Fibroblast of skin of scalp (primary cell): ENCODE measurements around the gene DLG2.

Source experiments
- DNase-seq: peaks from one replicate; pipeline ENCODE4 v3.0.0-alpha.2; 2013

The DLG2 gene

DNA sequence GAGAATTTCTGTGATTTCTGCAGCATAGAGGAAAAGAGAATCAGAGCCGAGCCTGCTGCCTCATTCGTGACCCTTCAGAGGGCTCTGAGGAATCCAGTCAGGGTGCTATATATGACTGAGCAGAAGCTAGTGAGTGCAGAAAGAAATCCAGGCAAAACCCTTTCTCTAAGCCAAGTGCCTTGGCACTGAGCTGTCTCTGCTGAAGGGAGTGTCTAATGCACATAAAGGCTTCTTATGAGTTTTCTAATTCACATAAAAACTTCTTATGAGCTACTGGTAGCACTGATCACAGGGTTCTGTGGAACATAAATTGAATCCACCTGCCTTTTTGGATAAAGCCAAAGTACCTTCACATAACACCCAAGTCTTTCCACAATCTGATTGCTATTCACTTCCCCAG, 1555.3 kb downstream of the DLG2 start:
- DNase-seq: no peak

DNA sequence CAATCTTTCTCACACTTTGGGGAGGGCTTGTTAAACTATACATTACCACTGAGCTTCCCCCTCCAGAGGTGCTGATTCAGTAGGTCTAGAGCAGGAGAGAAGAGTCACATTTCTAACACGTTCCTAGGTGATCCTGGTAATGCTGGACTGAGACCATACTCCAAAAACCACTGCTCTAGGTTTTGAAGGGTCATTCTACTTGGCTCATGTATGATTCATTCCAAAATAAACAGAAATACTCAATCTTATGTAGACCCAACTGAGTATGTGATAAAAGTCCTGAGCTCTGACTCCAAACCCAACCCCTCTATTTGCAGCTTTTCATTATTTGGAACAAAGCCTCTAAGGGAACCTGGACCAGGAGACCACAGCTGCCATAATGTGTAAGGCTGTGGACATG, 1558.1 kb downstream of the DLG2 start:
- no peak for DNase-seq

DNA sequence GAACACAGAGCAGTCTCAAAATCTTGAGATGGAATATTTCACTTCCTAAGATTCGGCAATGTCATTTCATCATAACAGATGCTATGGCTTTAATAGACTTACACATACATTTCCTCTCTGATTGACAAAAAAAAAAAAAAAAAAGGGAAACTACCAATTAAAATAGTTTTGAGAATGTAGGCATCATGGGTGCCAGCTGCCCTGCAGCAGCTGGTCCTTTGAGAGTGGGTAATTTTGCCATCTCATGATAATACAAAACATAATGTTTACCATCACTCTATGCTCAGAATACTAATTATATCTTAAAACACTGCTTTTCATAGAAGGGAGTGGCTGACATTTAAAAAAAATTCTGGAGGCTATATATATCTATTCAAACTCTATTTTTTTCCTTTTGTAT, 1565.4 kb downstream of the DLG2 start:
- DNase-seq: no peak

DNA sequence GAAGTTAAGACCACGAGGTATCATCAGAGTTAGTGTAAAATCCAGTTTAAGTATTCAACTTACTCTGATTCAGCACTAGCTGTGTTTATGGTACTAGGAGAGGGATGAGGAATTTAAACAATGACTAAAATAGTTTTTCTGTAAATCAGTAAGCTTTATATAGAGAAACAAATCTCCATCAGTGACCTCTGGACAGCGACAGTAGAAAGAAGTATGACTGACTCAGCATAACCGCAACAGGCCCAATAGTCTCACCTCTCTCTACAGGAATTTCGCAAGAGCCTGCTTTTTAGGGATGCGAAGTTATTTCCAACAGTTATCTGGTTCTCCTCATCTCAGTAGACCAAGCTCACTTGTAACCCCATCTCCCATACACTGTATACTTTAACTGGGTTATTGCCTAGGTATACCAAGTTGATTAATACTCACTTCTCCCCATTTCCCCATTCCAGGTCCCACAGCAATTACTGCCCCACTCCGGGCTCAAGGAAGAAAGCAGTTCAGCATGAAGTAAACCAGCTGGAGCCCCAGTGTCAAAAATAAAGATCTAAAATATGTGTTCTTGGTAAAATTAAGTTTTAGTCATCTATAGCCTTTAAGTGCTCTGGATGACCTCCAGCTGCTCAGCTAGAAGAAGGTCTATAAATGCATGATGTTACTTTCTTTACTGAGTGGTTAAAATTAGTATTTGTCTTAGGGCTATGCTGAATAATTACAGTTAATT, 1570.3 kb downstream of the DLG2 start:
- no peak for DNase-seq

DNA sequence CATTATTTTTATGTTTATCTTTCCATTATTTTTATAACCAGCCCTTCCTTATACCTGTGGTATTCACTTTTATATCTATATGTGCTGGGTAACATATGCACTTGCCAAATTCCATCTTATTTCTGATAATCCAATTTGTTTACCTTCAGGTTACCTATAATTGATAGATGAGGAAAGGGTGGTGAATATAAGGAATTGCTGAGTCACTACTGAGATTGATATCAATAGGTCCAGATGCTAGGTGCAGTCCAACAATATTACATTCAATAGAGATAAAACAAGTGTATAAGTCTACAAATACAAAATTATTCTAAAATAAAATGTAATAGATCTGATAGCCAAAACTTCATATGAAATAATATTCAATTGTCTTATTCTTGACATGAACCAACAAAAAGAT, 1582.0 kb downstream of the DLG2 start:
- DNase-seq: no peak

DNA sequence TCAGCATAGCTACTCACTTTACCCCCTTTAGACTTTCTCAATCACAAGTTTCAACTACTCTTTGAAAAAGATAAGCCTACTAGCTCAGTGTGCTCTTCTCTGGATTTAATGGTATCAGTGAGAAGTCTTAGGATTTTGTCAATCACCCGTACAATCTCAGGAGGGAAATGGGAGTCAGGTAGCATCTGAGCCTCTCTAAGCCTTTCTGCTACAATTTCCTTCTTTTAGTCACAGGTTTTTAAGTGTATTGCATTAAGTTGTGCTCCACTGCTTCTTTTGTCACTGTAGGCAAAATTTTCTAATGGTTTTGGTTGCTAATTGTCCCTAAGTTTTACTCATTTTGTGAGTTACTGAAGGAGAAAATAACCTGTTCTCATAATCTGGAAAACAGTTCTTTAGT, 1582.4 kb downstream of the DLG2 start:
- DNase-seq: no peak

DNA sequence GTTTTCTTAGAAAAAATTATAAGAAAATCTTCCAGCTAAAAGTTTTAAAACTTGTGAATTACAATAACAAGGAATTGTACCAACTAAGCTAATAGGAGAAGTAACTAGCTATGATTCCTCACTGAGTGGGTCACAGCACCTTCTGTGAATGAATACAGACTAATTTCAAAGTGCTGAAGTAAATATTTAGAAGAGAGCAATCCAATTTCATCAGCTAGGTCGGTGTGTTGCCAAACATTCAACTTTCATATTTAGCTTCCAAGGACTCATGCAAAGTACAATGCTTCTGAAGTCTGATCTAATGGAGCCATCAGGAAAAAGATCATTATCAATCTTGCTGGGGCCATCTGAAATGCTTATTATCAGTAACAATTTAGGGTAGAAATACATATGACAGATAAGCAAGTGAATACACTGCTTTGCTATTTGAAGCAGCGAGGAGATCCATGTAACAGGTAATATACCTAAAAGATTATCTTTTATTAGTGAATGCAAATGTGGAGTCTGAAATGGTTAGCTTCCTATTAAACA, 1590.4 kb downstream of the DLG2 start:
- DNase-seq: no peak

DNA sequence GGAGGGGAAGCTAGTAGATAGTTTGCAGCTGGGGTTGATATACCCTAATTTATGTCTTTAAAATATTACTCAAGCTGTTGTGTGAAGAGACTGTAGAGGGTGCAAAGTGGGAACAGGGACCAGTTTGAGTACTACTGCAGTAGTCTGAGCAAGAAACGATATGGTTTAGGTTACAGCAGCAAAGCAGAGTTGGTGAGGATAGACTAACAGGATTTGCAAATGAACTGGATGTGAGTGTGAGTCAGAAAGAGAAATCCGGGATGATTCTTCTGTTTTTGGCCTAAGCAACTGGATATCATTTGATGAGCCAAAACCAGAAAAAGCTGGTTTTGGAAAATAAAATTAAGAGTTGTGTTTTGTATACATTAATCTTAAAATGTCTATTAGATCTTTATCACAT, 1591.5 kb downstream of the DLG2 start:
- DNase-seq: no peak

DNA sequence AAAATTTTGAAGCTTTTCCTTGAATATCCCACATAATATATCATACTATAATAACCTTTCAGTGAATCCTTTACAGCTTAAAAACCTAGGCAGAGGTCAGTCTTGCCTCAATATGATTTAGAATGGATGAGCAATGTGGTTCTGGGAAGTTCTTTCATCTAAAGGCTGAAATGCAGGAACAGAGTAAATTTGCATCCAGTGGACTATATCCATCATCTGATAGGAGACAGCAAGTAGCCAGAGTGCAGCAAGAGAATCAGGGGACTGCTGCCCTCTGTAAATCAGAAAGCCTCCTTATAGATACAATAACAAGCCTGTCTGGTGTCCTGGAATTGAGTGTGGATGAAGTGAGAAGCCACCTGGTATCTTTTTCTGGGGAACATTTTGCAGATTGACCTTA, 1592.7 kb downstream of the DLG2 start:
- no peak for DNase-seq

DNA sequence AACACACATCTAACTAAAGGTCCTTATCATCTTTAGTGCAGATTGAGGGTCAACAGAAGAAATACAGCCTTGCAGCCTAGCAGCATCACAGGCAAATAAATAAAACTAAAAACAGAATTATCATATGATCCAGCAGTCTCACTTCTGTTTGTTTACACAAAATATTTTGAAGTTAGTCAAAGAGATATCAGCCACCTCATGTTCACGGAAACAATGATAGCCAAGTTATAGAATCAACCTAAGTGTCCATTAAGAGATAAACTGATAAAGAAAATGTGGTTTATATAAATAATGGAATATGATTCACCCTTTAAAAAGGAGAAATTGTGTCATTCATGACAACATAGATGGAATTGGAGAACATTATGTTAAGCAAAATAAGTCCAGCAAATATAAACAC, 1602.9 kb downstream of the DLG2 start:
- no peak for DNase-seq

DNA sequence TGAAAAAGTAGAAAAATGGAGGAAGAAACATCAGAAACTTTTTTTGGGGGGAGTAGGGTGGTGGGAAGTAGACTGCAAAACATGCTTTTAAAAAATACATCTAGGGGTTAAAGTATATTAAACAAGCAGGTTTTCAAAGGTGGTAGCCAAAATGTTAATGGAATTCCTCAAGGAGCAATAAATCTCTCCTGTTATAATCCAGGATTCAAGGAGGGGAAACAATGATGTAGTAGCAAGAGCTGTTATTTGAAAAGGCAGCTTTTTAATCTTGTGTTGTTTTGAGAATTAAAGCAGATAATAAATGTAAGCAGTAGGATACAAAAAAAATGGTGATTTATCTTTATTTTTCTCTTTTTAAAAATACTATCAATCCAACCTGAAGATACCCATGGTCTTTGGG, 1604.4 kb downstream of the DLG2 start:
- no peak for DNase-seq

DNA sequence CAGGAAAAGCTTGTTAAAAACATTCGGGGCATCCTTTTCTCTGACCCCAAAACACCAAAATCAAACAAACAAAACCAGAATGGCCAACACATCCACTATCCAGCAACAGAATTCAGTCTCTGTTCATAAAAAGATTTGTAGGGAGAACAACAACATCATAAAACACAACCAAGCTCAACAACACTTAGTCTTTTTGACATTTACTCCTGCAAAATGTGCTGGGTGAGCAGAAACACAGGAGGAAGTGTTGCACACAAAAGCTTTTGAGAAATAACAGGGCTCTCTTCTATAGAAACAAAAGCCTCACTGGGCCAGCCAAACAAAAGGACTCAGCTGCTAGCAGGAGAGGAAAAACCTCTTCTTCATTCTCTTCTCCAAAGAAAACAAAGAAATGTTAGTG, 1604.9 kb downstream of the DLG2 start:
- DNase-seq: no peak

DNA sequence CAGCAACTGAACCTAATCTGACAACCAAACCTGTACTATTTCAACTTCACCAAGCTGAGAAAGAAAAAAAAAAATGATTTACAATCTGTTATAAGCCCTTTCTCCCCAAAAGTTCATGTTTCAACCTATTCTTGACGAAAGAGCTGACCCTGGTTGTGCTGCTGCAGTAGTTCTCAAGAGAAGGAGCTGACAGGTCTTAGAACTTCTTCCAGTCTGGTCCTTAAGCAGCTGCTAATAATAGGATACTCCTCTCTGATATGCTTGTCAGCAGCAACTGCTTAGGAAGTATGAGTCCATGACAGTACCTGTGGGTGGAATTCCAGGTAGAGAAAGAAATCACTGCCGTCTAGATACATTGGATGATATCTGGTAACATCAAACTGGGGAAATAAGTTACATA, 1605.9 kb downstream of the DLG2 start:
- no peak for DNase-seq

DNA sequence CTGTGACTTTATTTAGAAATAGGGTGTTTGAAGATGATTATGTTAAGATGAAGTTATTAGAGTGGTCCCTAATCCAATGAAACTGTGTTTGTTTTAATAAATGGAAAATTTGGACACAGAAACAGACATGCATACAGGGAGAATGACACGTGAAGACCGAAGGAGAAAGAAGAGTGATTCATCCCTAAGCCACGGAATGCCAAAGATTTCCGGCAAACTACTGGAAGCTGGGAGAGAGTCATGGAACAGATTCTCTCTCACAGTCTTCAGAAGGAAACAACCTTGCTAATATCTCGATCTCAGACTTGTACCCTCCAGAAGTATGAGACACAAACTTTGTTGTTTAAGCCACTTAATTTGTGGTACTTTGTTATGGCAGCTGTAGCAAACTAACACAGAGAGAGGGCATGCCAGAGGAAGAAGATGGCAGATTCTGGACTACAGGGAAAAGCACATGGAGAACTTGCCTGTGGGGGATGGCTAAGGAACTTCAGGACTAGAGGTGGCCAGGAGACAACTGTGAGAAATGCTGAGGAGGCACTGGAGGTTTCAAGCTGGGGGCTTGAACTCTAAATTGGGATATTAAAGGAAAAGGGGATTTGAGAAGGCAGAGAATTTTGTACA, 1607.5 kb downstream of the DLG2 start:
- peak; percentile 84 for DNase-seq

DNA sequence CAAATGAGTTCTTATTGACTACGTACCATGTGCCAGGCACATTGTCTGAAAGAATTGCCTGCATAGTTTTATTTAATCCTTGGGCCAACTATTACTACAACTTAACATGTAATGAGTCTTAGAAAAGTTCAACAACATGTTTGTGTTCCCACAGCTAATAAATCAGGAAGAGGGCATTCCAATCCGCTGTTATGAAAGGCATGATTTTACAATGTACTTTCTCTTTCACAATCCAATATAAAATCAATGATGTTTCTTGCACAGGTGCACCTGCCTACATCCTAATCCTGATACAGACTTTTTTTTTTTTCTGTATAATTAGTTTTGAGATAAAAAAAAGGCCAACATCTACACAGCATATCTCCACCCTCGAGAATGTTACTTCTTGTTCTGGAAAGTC, 1612.6 kb downstream of the DLG2 start:
- no peak for DNase-seq

DNA sequence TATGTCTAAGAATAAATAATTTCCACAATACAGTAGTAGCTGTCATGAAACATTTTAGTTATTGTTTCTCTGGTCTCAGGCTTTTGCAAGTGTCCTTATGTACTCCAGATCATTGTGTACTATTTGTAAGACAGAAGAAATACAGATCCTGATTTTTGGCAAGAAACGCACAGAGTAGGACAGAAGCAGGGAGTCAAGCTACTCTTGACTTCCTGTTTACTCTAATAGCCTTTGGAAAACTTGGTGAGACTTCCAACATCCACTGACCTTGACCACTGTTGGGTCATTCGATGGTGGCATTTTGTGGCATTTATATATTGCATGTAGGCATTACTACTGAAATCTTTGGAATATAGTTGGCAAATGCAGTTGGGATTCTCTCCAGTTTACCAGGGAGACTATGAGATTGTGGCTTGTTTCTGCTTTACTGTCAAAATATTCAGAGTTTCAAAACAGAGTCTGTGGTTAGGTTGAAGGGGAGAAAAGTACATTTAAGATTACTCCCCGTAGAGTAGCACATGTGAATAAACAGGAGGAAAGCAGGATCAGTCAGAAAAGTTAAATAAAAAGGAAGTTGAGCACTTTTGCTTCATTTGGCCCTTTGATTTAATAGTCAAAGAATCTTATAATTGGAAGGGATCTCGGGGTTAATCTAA, 1614.8 kb downstream of the DLG2 start:
- no peak for DNase-seq

DNA sequence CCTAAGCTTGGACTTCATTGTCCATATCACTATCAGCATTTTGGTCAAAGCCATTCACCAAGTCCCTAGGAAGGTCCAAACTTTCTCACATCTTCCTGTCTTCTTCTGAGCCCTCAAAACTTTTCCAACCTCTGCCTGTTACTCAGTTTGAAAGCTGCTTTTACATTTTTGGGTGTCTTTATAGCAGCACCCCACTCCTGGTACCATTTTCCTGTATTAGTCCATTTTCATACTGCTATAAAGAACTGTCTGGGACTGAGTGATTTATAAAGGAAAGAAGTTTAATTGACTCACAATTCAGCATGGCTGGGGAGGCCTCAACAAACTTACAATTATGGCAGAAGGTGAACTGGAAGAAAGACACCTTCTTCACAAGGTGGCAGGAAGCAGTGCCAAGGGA, 1624.0 kb downstream of the DLG2 start:
- no peak for DNase-seq

DNA sequence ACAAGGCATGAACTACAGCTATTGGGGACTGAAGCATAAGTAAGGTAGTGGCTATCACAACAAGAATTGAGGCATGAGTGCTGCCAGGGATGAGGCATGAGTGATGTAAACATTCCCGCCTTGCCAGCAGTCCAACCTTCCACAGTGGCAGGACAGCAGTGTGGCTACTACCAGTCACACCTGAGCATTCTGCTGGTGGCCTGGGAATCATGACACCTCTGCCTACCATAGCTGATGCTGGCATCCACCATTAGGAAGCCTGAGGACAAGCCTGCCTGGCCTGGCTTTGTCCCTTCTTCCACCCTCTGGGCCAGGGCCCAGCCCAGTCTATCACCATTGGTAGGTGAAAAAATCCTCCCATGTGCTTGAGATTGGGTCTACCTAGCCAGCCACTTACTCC, 1628.2 kb downstream of the DLG2 start:
- no peak for DNase-seq

DNA sequence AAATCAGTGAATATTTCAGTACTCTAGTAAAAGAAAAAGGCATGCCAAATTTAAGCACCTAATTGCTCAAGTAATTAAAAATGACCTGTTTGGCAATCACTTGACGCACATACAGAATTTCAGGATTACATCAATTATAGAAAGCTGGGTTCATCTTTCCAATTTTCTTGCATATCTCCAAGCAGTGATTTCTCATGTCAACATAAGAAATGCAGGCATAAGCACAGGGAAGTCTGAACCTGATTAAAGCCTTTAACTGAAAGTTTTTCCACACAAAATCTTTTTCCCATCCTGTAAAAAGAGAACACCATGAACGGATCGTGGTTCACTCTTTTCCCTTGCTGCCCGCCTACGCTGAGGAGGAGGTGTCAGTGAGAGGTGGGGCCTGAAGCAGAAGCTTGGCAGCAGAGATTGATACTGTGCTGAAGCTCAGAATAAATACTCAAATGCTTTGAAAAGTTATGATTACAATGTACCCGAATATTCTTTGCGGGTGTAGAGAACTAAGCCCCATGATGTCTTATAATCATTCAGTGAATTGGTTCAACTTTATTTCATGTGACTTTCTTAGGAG, 1636.9 kb downstream of the DLG2 start:
- no peak for DNase-seq

DNA sequence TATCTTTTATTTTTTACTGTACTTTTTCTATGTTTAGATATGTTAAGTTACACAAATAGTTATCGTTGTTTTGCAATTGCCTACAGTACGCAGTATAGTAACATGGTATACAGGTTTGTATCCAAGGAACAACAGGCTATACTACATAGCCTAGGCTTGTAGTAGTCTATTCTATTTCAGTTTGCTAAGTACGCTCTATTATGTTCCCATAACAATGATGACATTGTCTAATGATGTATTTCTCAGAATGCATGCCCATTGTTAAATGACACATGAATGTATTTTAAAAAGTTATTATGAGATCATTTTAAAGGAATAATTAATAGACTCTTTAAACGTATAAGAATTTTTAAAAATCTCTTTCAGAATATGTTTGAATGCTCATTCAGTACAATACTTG, 1644.3 kb downstream of the DLG2 start:
- DNase-seq: no peak

DNA sequence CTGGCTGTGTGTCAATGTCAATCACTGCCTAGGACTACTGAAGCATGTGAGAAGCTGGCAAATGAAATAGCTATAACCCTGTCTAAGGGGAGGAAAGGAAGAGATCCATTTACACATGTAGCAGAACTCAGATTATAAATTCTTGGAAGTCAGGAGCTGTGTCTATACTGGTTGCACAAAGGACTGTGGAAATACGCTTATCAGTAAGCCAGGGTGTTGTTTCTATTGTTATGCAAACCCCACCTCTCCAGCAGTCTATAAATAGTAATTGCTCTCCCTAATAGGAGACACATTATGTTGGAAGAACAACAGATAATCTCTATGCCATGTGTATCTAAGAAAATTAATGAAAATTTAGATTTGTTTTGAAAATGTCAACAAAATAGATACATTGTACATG, 1647.6 kb downstream of the DLG2 start:
- DNase-seq: no peak

DNA sequence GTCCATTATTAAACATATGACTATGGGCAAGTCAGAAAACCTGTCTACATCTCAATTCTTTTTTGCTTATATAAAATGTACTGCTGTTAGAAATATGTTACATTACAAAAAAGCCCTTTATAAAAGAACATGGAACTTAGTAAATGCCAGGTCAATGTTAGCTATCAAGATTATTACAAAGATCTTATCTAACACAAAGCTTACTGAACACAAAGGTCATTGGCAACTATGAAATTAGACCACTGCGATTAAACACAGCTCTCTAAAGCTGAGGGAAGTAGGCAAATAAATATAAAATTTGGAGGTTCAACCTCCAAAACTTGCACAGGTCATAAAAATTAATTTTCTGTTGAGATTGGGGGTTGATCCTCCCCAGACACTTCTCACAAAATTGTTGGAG, 1648.2 kb downstream of the DLG2 start:
- DNase-seq: no peak

DNA sequence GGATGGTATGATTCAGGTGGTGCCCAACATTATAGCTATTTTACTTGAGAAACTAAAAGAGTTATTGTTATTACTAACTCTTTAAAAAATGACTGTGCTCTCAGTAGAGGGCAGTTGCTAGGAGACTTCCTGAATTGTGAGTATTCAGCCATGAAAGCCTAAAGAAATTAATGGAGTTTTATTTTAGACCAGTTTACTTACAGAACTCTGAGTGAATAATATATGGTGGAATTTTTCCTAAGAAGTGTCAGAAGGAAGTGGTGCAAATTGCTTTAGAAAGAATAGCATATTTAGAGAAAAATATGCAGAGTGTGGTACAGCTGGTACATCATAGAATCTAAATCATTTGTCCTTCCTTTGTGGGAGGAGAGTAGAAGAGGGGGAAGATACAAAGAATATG, 1651.1 kb downstream of the DLG2 start:
- peak; percentile 31 for DNase-seq

DNA sequence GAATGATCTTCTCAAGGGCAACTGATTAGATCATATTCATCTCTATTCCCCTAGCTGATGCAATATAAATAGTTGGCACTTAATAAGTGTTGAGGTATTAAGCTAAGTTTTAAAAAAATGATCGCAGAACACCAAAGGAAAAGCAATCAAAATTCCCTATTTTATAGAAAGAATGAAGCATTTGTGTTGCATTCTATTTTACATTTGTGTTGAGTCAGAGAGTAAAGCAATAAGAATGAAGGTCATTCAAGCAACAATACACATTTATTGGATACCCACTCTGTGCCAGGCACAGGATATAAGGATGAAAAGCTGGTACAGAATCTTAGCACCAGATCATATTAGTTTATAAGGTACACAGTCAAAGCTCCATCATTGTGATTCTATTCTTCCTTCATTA, 1654.6 kb downstream of the DLG2 start:
- no peak for DNase-seq
